GM20000 (cell line): ENCODE data around the gene OR10H4.

Experiments
- DNase-seq: peaks from one replicate; pipeline ENCODE4 v3.0.0; 2012; ENCODE audit warnings: low spot score
- TF ChIP-seq, protein P1 (sequence below): IDR thresholded peaks from 2 replicates; pipeline ENCODE4 v1.5.1; 2012; ENCODE audit warnings: mild to moderate bottlenecking, control low read depth; ENCODE audit errors: extremely low read depth, missing control alignments

Gene OR10H4

DNA sequence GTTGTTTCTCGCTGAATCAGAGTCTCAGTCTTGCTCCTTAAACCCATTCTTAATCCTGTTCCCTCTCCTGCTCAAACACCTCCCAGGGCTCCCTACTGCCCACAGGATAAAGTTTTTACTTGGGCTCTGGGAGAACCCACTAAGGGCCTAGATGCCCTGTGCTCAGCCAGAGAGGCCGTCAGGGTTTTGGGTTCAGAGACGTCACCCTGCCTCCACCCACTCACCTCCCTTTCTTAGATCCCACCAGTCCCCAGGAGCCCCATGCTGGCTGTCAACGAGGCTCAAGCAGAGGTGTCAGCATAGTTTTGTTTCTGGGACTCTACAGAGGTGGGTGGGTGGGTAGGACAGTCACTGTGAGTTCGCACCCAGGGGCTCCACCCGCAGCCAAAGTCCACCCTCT lies 35.4 kb upstream of the OR10H4 start:
- no peak for DNase-seq
- TF ChIP-seq, protein P1, sequence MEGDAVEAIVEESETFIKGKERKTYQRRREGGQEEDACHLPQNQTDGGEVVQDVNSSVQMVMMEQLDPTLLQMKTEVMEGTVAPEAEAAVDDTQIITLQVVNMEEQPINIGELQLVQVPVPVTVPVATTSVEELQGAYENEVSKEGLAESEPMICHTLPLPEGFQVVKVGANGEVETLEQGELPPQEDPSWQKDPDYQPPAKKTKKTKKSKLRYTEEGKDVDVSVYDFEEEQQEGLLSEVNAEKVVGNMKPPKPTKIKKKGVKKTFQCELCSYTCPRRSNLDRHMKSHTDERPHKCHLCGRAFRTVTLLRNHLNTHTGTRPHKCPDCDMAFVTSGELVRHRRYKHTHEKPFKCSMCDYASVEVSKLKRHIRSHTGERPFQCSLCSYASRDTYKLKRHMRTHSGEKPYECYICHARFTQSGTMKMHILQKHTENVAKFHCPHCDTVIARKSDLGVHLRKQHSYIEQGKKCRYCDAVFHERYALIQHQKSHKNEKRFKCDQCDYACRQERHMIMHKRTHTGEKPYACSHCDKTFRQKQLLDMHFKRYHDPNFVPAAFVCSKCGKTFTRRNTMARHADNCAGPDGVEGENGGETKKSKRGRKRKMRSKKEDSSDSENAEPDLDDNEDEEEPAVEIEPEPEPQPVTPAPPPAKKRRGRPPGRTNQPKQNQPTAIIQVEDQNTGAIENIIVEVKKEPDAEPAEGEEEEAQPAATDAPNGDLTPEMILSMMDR: no peak

- DNase-seq: no peak
- TF ChIP-seq, protein P1: no peak
Observed at GRCh38 chr19:15913830-15914229, 35.0 kb upstream of the OR10H4 start.

DNA sequence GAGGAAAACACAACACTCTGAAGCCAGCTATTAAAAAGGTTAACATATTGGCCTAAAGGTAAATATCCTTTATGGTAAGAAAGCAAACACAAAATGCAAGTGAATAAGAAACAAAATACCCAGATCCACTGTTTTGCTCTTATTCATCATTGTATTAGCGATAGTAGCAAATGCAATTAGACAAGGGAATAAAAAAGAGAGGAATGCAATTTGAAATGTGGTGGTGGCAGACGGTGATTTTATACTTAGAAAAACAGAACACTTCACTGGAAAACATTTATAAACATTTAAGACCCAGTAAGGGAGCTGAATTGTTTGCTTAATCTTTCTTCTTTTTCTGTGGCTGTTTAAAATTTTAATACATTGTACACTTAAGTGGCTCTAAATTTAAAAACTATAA lies 33.7 kb upstream of the OR10H4 start:
- TF ChIP-seq, protein P1: no peak
- DNase-seq: no peak

DNA sequence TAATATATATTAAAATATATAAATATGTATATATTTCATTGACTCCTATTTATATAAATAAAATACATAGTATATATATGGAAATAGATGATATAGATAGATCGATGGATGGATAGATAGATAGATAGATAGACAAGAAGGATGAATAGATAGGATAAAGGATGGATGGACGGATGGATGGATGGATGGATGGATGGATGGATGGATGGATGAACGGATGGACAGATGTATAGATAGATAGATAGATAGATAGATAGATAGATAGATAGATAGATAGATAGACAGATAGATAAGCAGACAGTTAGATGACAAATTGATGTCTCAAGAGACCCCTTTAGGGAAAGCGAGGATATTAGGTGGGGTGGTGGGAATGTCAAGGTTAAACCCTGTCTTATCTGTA lies 29.6 kb upstream of the OR10H4 start:
- DNase-seq: no peak
- TF ChIP-seq, protein P1: no peak

GRCh38 chr19:15922021-15922420 lies 26.8 kb upstream of the OR10H4 start:
- TF ChIP-seq, protein P1: no peak
- no peak for DNase-seq

- TF ChIP-seq, protein P1: no peak
- no peak for DNase-seq
Observed at GRCh38 chr19:15923702-15924101, 25.1 kb upstream of the OR10H4 start.

- TF ChIP-seq, protein P1: no peak
- no peak for DNase-seq
Observed at GRCh38 chr19:15926484-15926883, 22.3 kb upstream of the OR10H4 start.
